GM12878 (cell line): ENCODE measurements around the gene ATP13A2. TPM values are rescaled to one million over a fixed set of nuclear protein-coding genes. Genes with fewer than 3 reads are reported as not detected.

Experiments
- BHLHE40 ChIP-seq, 2 experiments: fragments of 450-650 bp in 1 of 2; IDR thresholded peaks; 2 replicates each; pipeline ENCODE4 v1.6.1; 2011 to 2017; ENCODE audit warnings: low read depth in 2 of 2, borderline replicate concordance in 1 of 2, improper control_type of control experiment in 1 of 2, low read length in 1 of 2, mild to moderate bottlenecking in 1 of 2
- HDAC2 ChIP-seq: fragments of 200-600 bp; sonication (generic); IDR thresholded peaks from 2 replicates; pipeline ENCODE4 v1.6.1; 2017
- KAT2A ChIP-seq: conservative IDR thresholded peaks from 2 replicates; pipeline ENCODE4 v1.6.1; 2011; ENCODE audit warnings: low read depth, low read length; ENCODE audit not compliant: control insufficient read depth
- POLR2A ChIP-seq: IDR thresholded peaks from 2 replicates; pipeline ENCODE4 v1.6.1; 2011; ENCODE audit warnings: low read depth, mild to moderate bottlenecking, low read length
- WRNIP1 ChIP-seq: IDR thresholded peaks from 2 replicates; pipeline ENCODE4 v1.6.1; 2011; ENCODE audit warnings: low read depth, low read length, improper control_type of control experiment, borderline replicate concordance
- ZNF207 ChIP-seq: fragments of 450-650 bp; IDR thresholded peaks from 2 replicates; pipeline ENCODE4 v1.6.1; 2014; ENCODE audit warnings: antibody characterized with exemption, mild to moderate bottlenecking, borderline replicate concordance
- polyA plus RNA-seq, 11 experiments: library from polyadenylated mRNA; depleted of rRNA in 4 of 11; unstranded in 6 of 11; stranded (reverse) in 5 of 11; fragments of >200 nt; fragmentation: Nextera tagmentation in 4 of 11; fragmentation: Illumina TruSeq in 1 of 11; extraction: Ambion mirVana in 4 of 11; extraction: Trizol in 1 of 11; gene quantifications; 1 replicate in 1 of 11; 2 replicates in 10 of 11; pipeline versions ENCODE4 v1.2.1 to v1.2.3, GENCODE V29; 2011 to 2016; ENCODE audit warnings: inconsistent platforms in 2 of 11, missing spikeins in 2 of 11, low read depth in 1 of 11
- total RNA-seq, 4 experiments: library from RNA; depleted of rRNA in 3 of 4; stranded (reverse); fragments of >200 nt in 3 of 4; fragmentation: Illumina TruSeq in 1 of 4; extraction: Trizol in 1 of 4; gene quantifications; 2 replicates each; pipeline versions ENCODE4 v1.2.1 to v1.2.3, GENCODE V29; 2013 to 2021
- TF ChIP-seq, protein P1 (sequence below): IDR thresholded peaks from 2 replicates; pipeline ENCODE4 v1.6.1; 2011; ENCODE audit warnings: mild to moderate bottlenecking, low read depth, low read length, moderate library complexity; ENCODE audit not compliant: insufficient replicate concordance
- TF ChIP-seq, protein P2 (sequence below): fragments of 150-350 bp; IDR thresholded peaks from 2 replicates; pipeline ENCODE4 v1.6.1; 2016; ENCODE audit warnings: low read depth, low read length
- TF ChIP-seq, protein P3 (sequence below): fragments of 450-650 bp; IDR thresholded peaks from 2 replicates; pipeline ENCODE4 v1.6.1; 2017; ENCODE audit warnings: mild to moderate bottlenecking, low read depth, inconsistent platforms; ENCODE audit not compliant: poor library complexity, severe bottlenecking

ATP13A2 gene
- total and polyA plus RNA-seq, 10 of the 15 experiments (the other 5 are each of a cell fraction or from before 2014, with no cell fraction given), result 0.24 to 30.5 (median 8.0) TPM

DNA sequence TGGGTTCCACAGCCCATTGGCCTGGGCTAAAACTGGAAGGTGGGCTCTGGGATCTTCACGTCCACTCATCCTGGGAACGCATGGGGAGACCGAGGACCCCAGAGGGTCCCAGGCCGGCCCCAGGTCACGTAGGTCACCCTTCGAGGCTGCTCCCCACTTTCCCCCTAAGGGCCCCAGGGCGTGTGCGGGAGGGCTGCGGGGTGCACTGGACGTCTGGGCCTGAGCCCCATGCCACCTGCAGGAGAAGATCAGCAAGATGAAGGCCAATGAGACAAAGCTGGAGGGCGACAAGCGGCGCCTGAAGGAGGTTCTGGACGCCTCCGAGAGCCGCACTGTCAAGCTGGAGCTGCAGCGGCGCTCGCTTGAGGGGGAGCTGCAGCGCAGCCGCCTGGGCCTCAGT, 43.8 kb downstream of the ATP13A2 start (continued):
- TF ChIP-seq WRNIP1 (no peak), ZNF207 (no peak), HDAC2 (no peak), BHLHE40 (IDR thresholded peaks at IDR 0.05; ENCODE audit: borderline replicate concordance in 1 of 2, low read depth in 2 of 2, low read length in 1 of 2) (no peak), POLR2A (no peak), KAT2A (no peak)
- TF ChIP-seq, protein P1, sequence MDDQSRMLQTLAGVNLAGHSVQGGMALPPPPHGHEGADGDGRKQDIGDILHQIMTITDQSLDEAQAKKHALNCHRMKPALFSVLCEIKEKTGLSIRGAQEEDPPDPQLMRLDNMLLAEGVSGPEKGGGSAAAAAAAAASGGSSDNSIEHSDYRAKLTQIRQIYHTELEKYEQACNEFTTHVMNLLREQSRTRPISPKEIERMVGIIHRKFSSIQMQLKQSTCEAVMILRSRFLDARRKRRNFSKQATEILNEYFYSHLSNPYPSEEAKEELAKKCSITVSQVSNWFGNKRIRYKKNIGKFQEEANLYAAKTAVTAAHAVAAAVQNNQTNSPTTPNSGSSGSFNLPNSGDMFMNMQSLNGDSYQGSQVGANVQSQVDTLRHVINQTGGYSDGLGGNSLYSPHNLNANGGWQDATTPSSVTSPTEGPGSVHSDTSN, result no peak
- TF ChIP-seq, protein P2, sequence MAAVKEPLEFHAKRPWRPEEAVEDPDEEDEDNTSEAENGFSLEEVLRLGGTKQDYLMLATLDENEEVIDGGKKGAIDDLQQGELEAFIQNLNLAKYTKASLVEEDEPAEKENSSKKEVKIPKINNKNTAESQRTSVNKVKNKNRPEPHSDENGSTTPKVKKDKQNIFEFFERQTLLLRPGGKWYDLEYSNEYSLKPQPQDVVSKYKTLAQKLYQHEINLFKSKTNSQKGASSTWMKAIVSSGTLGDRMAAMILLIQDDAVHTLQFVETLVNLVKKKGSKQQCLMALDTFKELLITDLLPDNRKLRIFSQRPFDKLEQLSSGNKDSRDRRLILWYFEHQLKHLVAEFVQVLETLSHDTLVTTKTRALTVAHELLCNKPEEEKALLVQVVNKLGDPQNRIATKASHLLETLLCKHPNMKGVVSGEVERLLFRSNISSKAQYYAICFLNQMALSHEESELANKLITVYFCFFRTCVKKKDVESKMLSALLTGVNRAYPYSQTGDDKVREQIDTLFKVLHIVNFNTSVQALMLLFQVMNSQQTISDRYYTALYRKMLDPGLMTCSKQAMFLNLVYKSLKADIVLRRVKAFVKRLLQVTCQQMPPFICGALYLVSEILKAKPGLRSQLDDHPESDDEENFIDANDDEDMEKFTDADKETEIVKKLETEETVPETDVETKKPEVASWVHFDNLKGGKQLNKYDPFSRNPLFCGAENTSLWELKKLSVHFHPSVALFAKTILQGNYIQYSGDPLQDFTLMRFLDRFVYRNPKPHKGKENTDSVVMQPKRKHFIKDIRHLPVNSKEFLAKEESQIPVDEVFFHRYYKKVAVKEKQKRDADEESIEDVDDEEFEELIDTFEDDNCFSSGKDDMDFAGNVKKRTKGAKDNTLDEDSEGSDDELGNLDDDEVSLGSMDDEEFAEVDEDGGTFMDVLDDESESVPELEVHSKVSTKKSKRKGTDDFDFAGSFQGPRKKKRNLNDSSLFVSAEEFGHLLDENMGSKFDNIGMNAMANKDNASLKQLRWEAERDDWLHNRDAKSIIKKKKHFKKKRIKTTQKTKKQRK, result no peak
- TF ChIP-seq, protein P3, sequence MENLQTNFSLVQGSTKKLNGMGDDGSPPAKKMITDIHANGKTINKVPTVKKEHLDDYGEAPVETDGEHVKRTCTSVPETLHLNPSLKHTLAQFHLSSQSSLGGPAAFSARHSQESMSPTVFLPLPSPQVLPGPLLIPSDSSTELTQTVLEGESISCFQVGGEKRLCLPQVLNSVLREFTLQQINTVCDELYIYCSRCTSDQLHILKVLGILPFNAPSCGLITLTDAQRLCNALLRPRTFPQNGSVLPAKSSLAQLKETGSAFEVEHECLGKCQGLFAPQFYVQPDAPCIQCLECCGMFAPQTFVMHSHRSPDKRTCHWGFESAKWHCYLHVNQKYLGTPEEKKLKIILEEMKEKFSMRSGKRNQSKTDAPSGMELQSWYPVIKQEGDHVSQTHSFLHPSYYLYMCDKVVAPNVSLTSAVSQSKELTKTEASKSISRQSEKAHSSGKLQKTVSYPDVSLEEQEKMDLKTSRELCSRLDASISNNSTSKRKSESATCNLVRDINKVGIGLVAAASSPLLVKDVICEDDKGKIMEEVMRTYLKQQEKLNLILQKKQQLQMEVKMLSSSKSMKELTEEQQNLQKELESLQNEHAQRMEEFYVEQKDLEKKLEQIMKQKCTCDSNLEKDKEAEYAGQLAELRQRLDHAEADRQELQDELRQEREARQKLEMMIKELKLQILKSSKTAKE, result no peak
